Measurements from ENCODE around the gene C10orf71.

GRCh38 chr10:49331431-49331830 is 32.5 kb downstream of the C10orf71 start:
- TF ChIP-seq CTCF (IDR thresholded peaks at IDR 0.05): no peak
- TF ChIP-seq POLR2AphosphoS5 (IDR thresholded peaks at IDR 0.05): no peak
- TF ChIP-seq POLR2A (IDR thresholded peaks at IDR 0.05): no peak

All from breast epithelium (tissue), 3 donors.